IMR-90 (cell line): ENCODE results near the gene SLC1A7. TPM values are rescaled to one million over a fixed set of nuclear protein-coding genes. Genes with fewer than 3 reads are reported as not detected.

Experiments
- ATAC-seq: fragments of 200-7000 bp; cut with Tn5 transposase; 2 replicates; pipeline ENCODE4 v1.9.1; 2020; ENCODE audit warnings: low read depth, mild to moderate bottlenecking, moderate library complexity
- BruUV-seq: library from RNA; stranded (reverse); fragments of 400-500 nt; replicated peaks from 2 replicates; lab custom pipeline; 2021; lab: Mats Ljungman, UMichigan
- CTCF ChIA-PET: fragments of 300-600 bp; formaldehyde crosslinking; extraction: SDS; loops from one replicate; lab custom pipeline; 2021; ENCODE audit warnings: antibody characterized with exemption; lab: Yijun Ruan, JAX
- POLR2A ChIA-PET: fragments of 300-600 bp; sonication (Branson Sonifier 250); formaldehyde crosslinking; loops from one replicate; lab custom pipeline; 2022; ENCODE audit warnings: antibody characterized with exemption; ENCODE audit not compliant: unreplicated experiment; lab: Charles Lee
- DNase-seq: peaks from one replicate; pipeline ENCODE4 v3.0.0; 2013
- H2AFZ ChIP-seq: replicated peaks from 2 replicates; pipeline ENCODE3; 2013; ENCODE audit warnings: low read length, mild to moderate bottlenecking; ENCODE audit not compliant: poor library complexity
- H2AK5ac ChIP-seq: 2 replicates; pipeline ENCODE4 v1.6.1; 2013; ENCODE audit warnings: low read depth, low read length, inconsistent platforms
- H2AK9ac ChIP-seq: replicated peaks from 2 replicates; pipeline ENCODE3; 2013; ENCODE audit warnings: mild to moderate bottlenecking, low read depth, low read length, moderate library complexity; ENCODE audit not compliant: poor library complexity
- H2BK120ac ChIP-seq: 2 replicates; pipeline ENCODE4 v1.6.1; 2013; ENCODE audit warnings: low read depth, low read length, inconsistent platforms
- H2BK15ac ChIP-seq: 3 replicates; pipeline ENCODE4 v1.6.1; 2013; ENCODE audit warnings: low read depth, low read length, inconsistent platforms
- H2BK20ac ChIP-seq: 2 replicates; pipeline ENCODE4 v1.6.1; 2013; ENCODE audit warnings: low read depth, mild to moderate bottlenecking, inconsistent platforms, low read length, moderate library complexity
- H2BK5ac ChIP-seq: 2 replicates; pipeline ENCODE4 v1.6.1; 2013; ENCODE audit warnings: mild to moderate bottlenecking, low read depth, low read length, inconsistent platforms; ENCODE audit not compliant: poor library complexity, severe bottlenecking
- H3K14ac ChIP-seq: replicated peaks from 2 replicates; pipeline ENCODE4 v1.6.1; 2013; ENCODE audit warnings: low read depth, low read length, inconsistent platforms
- H3K18ac ChIP-seq: 2 replicates; pipeline ENCODE4 v1.6.1; 2013; ENCODE audit warnings: low read depth, low read length, control low read depth
- H3K23ac ChIP-seq: 2 replicates; pipeline ENCODE4 v1.6.1; 2013; ENCODE audit warnings: low read depth, low read length, inconsistent platforms
- H3K27ac ChIP-seq: 2 replicates; pipeline ENCODE4 v1.5.1; 2013; ENCODE audit warnings: mild to moderate bottlenecking, control low read depth, low read length; ENCODE audit not compliant: insufficient read depth
- H3K27me3 ChIP-seq: 2 replicates; pipeline ENCODE4 v1.6.1; 2013; ENCODE audit warnings: low read length; ENCODE audit not compliant: control insufficient read depth, insufficient read depth
- H3K36me3 ChIP-seq: 2 replicates; pipeline ENCODE4 v1.6.1; 2013; ENCODE audit warnings: low read length, mixed read lengths; ENCODE audit not compliant: control insufficient read depth, insufficient read depth
- H3K4ac ChIP-seq: 2 replicates; pipeline ENCODE4 v1.6.1; 2013; ENCODE audit warnings: low read depth, low read length, inconsistent platforms
- H3K4me1 ChIP-seq: 2 replicates; pipeline ENCODE4 v1.6.1; 2013; ENCODE audit warnings: low read length, mixed read lengths; ENCODE audit not compliant: control insufficient read depth, insufficient read depth
- H3K4me2 ChIP-seq: 2 replicates; pipeline ENCODE4 v1.6.1; 2013; ENCODE audit warnings: low read depth, mild to moderate bottlenecking, control low read depth, low read length, moderate library complexity
- H3K4me3 ChIP-seq: 2 replicates; pipeline ENCODE4 v1.5.1; 2013; ENCODE audit warnings: low read depth, mild to moderate bottlenecking, control low read depth, low read length, moderate library complexity; ENCODE audit not compliant: insufficient read depth
- H3K56ac ChIP-seq: 2 replicates; pipeline ENCODE4 v1.6.1; 2013; ENCODE audit warnings: low read length, inconsistent platforms; ENCODE audit not compliant: insufficient read depth; ENCODE audit errors: extremely low read depth
- H3K79me1 ChIP-seq, 2 experiments: 2 replicates each; pipeline ENCODE4 v1.6.1; 2013; ENCODE audit warnings: low read length in 2 of 2, inconsistent platforms in 1 of 2, low read depth in 1 of 2
- H3K9ac ChIP-seq: 2 replicates; pipeline ENCODE4 v1.6.1; 2013; ENCODE audit warnings: low read depth, low read length, control low read depth
- H3K9me1 ChIP-seq: 2 replicates; pipeline ENCODE4 v1.6.1; 2013; ENCODE audit warnings: low read length, inconsistent platforms; ENCODE audit not compliant: insufficient read depth
- H3K9me3 ChIP-seq: 2 replicates; pipeline ENCODE4 v1.6.1; 2013; ENCODE audit warnings: low read length; ENCODE audit not compliant: control insufficient read depth, insufficient read depth
- H4K20me1 ChIP-seq: 2 replicates; pipeline ENCODE4 v1.6.1; 2013; ENCODE audit warnings: low read length, inconsistent platforms; ENCODE audit not compliant: insufficient read depth
- H4K5ac ChIP-seq: 2 replicates; pipeline ENCODE4 v1.6.1; 2013; ENCODE audit warnings: mild to moderate bottlenecking, low read depth, low read length, control low read depth
- H4K8ac ChIP-seq, 2 experiments: 2 replicates each; pipeline ENCODE4 v1.6.1; 2013; ENCODE audit warnings: low read depth in 2 of 2, low read length in 2 of 2, control low read depth in 1 of 2, inconsistent platforms in 1 of 2
- H4K91ac ChIP-seq: 2 replicates; pipeline ENCODE4 v1.6.1; 2013; ENCODE audit warnings: low read depth, low read length, inconsistent platforms; ENCODE audit not compliant: insufficient read depth
- BHLHE40 ChIP-seq: fragments of 150-350 bp; IDR thresholded peaks from 2 replicates; pipeline ENCODE4 v1.6.1; 2016; ENCODE audit warnings: mild to moderate bottlenecking, low read depth, low read length
- CEBPB ChIP-seq: IDR thresholded peaks from 2 replicates; pipeline ENCODE4 v1.6.1; 2012; ENCODE audit warnings: low read depth, low read length, improper control_type of control experiment
- CHD1 ChIP-seq: IDR thresholded peaks from 2 replicates; pipeline ENCODE4 v1.6.1; 2012; ENCODE audit warnings: low read depth, low read length, improper control_type of control experiment
- CTCF ChIP-seq: conservative IDR thresholded peaks from 2 replicates; pipeline ENCODE4 v1.5.1; 2012; ENCODE audit warnings: mild to moderate bottlenecking, low read depth, low read length, improper control_type of control experiment
- FOS ChIP-seq: fragments of 150-350 bp; IDR thresholded peaks from 2 replicates; pipeline ENCODE4 v1.6.1; 2016; ENCODE audit warnings: low read depth, low read length
- MAFK ChIP-seq: IDR thresholded peaks from 2 replicates; pipeline ENCODE4 v1.6.1; 2012; ENCODE audit warnings: low read depth, low read length, improper control_type of control experiment
- MAZ ChIP-seq: IDR thresholded peaks from 2 replicates; pipeline ENCODE4 v1.6.1; 2012; ENCODE audit warnings: low read depth, mild to moderate bottlenecking, low read length, improper control_type of control experiment, moderate library complexity, borderline replicate concordance
- MXI1 ChIP-seq: IDR thresholded peaks from 2 replicates; pipeline ENCODE4 v1.6.1; 2012; ENCODE audit warnings: low read depth, mild to moderate bottlenecking, low read length, moderate library complexity, borderline replicate concordance
- NFE2L2 ChIP-seq: fragments of 150-350 bp; IDR thresholded peaks from 2 replicates; pipeline ENCODE4 v1.6.1; 2016; ENCODE audit warnings: low read depth, mild to moderate bottlenecking, low read length
- POLR2A ChIP-seq: IDR thresholded peaks from 2 replicates; pipeline ENCODE4 v1.6.1; 2012; ENCODE audit warnings: mild to moderate bottlenecking, low read depth, low read length
- RCOR1 ChIP-seq: IDR thresholded peaks from 2 replicates; pipeline ENCODE4 v1.6.1; 2012; ENCODE audit warnings: mild to moderate bottlenecking, low read length, improper control_type of control experiment; ENCODE audit not compliant: insufficient replicate concordance
- RFX5 ChIP-seq: IDR thresholded peaks from 2 replicates; pipeline ENCODE4 v1.8.0; 2012; ENCODE audit warnings: low read depth, mild to moderate bottlenecking, low read length, moderate library complexity
- SMC3 ChIP-seq: fragments of 150-350 bp; IDR thresholded peaks from 2 replicates; pipeline ENCODE4 v1.6.1; 2016; ENCODE audit warnings: low read depth, mild to moderate bottlenecking, antibody characterized with exemption, low read length, moderate library complexity
- USF2 ChIP-seq: fragments of 150-350 bp; IDR thresholded peaks from 2 replicates; pipeline ENCODE4 v1.6.1; 2017; ENCODE audit warnings: mild to moderate bottlenecking, antibody characterized with exemption, low read length, low read depth
- WGBS, 2 experiments: methylation state at CpG; one replicate each; pipeline versions ENCODE4 v1.1.5 to v1.1.7; 2013; ENCODE audit warnings: missing lambda C conversion rate in 2 of 2; ENCODE audit not compliant: insufficient read length in 1 of 2; ENCODE audit errors: extremely low coverage in 2 of 2; 5-methylcytosine and 5-hydroxymethylcytosine counted together
- dilution Hi-C: fragments of 300-500 bp; cut with HindIII; formaldehyde crosslinking; loops from one replicate; pipeline ENCODE4 v1.14.3; 2018; ENCODE audit warnings: low sequenced_read_pairs; ENCODE audit not compliant: unreplicated experiment
- in situ Hi-C: fragments of 300-500 bp; cut with MboI; formaldehyde crosslinking; loops from 3 replicates; pipeline ENCODE4 v1.14.3; 2019; ENCODE audit warnings: low sequenced_read_pairs, inconsistent platforms, mixed read lengths
- intact Hi-C: fragments of 100-400 bp; cut with micrococcal nuclease; formaldehyde crosslinking; loops from 2 replicates; pipeline ENCODE4 v1.10.0; 2022
- polyA plus RNA-seq, 3 experiments: library from polyadenylated mRNA; depleted of rRNA; stranded (reverse); fragments of >200 nt; gene quantifications; 2 replicates each; pipeline ENCODE4 v1.2.3, GENCODE V29; 2012; ENCODE audit warnings: low replicate concordance in 1 of 3
- total RNA-seq: library from RNA; depleted of rRNA; stranded (reverse); fragments of >200 nt; gene quantifications from 2 replicates; pipeline ENCODE4 v1.2.3, GENCODE V29; 2012

SLC1A7 gene
- total and polyA plus RNA-seq, 2 of the 4 experiments (the other 2 are of a cell fraction): 0.05 TPM; not detected in 1

DNA sequence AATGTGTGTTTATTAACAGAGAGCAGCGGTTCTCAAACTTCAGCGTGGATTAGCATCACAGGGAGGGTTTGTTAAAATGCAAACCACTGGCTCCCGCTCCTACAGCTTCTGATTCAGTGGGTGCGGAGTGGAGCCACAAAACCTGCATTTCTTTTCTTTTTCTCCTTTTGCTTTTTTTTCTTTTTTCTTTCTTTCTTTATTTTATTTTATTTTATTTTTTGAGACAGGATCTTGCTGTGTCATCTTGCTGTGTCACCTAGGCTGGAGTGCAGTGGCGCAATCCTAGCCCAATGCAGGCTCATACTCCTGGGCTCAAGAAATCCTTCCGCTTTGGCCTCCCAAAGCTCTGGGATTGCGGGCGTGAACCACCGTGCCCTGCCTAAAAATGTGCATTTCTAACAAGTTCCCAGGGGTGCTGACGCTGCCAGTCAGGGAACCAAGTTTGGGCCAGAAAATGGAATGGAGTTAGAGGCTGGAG is 20.9 kb upstream of the SLC1A7 start:
- Histone ChIP-seq H3K36me3 (no peaks in the 10 kb centered on the region), H3K27ac (no peak overlapping the region), H4K8ac (peak overlapping the region in 1 of 2 experiments; percentile 19; a peak in 1 of 4 replicates), H3K79me1 (no peaks in the 10 kb centered on the region), H2BK15ac (no peak overlapping the region), H2AFZ (no peak overlapping the region), H3K18ac (peak overlapping the region; percentile 6; the same call in 1 of the 2 replicates), H2BK20ac (no peak overlapping the region), H3K4me2 (no peak overlapping the region), H3K14ac (no peak overlapping the region), H3K9me3 (no peaks in the 10 kb centered on the region), H2BK120ac (peak overlapping the region; percentile 25; the same call in 1 of the 2 replicates), H3K4ac (peak overlapping the region; percentile 75), H4K5ac (0 out of 2 replicates have a peak overlapping the region, but pooled peaks have one; percentile 5), H4K20me1 (no peaks in the 10 kb centered on the region), H3K4me1 (peaks cover 5% of the 10 kb centered on the region; the same call in 1 of the 2 replicates), H3K4me3 (no peak overlapping the region), H3K9ac (no peak overlapping the region), H3K56ac (no peak overlapping the region), H2BK5ac (no peak overlapping the region), H2AK9ac (no peak overlapping the region), H3K23ac (no peak overlapping the region; the same call in 1 of the 2 replicates), H4K91ac (peak overlapping the region; percentile 65; the same call in 1 of the 2 replicates), H3K27me3 (no peaks in the 10 kb centered on the region), H2AK5ac (no peak overlapping the region), H3K9me1 (0 out of 2 replicates have a peak, but pooled peaks cover 3% of the 10 kb centered on the region)
- intact Hi-C loops: no loop called here
- TF ChIP-seq USF2 (no peak), SMC3 (no peak), MAZ (no peak), CEBPB (peak; percentile 81), RCOR1 (no peak), CTCF (no peak), MAFK (no peak), FOS (no peak), MXI1 (no peak), POLR2A (no peak), CHD1 (no peak), BHLHE40 (no peak), NFE2L2 (peak; percentile 63; the same call in 1 of the 2 replicates), RFX5 (no peak)
- DNase-seq (no peak), ATAC-seq (no peak)
- WGBS, 2 experiments: no CpG with 5 or more reads among the region's 10 CpGs
- ChIA-PET CTCF (interaction anchor here (0.7 kb wide), 1 partner anchor 15 kb away, joined by 3 read pairs; no protein-coding TSS in a partner anchor), POLR2A (no interaction called here)
- BruUV-seq: no TSS peak
- dilution Hi-C loops: no loop called here
- in situ Hi-C loops: no loop called here
